ENCODE results near the gene AP3S2. TPM values are rescaled to one million over a fixed set of nuclear protein-coding genes. Genes with fewer than 3 reads are reported as not detected.

AP3S2 gene
- total and polyA plus RNA-seq, 2 of the 8 experiments (the other 6 are each of a cell fraction or from before 2014, with no cell fraction given) = 19.2 to 45.4 TPM

- Histone ChIP-seq H3K27me3 (replicated peaks in 1 of 4; ENCODE audit: control insufficient read depth in 3 of 4, extremely low read depth in 1 of 4, insufficient read depth in 3 of 4, low read length in 3 of 4) (peaks cover 5 to 35% (median 27%) of the 10 kb centered on the region in 4 experiments), H3K27ac (ENCODE audit: low read depth, low read length) (no peak overlapping the region), H2BK15ac (ENCODE audit: low read length) (no peak overlapping the region), H3K4me1 (replicated peaks in 1 of 4; ENCODE audit: control insufficient read depth in 3 of 4, insufficient read depth in 4 of 4, low read length in 3 of 4) (peaks cover 0 to 6% (median 2%) of the 10 kb centered on the region in 4 experiments; a peak in 2 of 7 replicates), H3K56ac (replicated peaks; ENCODE audit: insufficient read length, low read depth, low read length) (no peak overlapping the region), H3K23me2 (ENCODE audit: low read depth, low read length) (peaks cover 2% of the 10 kb centered on the region; the same call in 1 of the 2 replicates), H3K4ac (replicated peaks; ENCODE audit: insufficient read length, low read depth, low read length) (no peak overlapping the region), H2BK5ac (ENCODE audit: low read depth, low read length) (no peak overlapping the region), H3K14ac (ENCODE audit: insufficient read length) (no peak overlapping the region), H2BK20ac (ENCODE audit: low read length) (no peak overlapping the region), H3K18ac (ENCODE audit: extremely low read depth, low read length) (no peak overlapping the region), H3K79me2 (ENCODE audit: control insufficient read depth in 1 of 2, insufficient read depth in 2 of 2, low read length in 2 of 2) (no peaks in the 10 kb centered on the region), H2AK5ac (ENCODE audit: low read depth, low read length) (no peak overlapping the region), H3K9ac (replicated peaks in 1 of 4; ENCODE audit: extremely low read depth in 1 of 4, low read depth in 3 of 4, low read length in 3 of 4) (no peak overlapping the region), H2BK120ac (replicated peaks; ENCODE audit: low read depth, low read length) (no peak overlapping the region), H3K4me2 (ENCODE audit: insufficient read depth in 1 of 2, low read depth in 2 of 2, low read length in 2 of 2) (no peak overlapping the region; a peak in 1 of 4 replicates), H2BK12ac (ENCODE audit: low read depth, low read length) (no peak overlapping the region), H3K4me3 (ENCODE audit: extremely low read depth in 1 of 4, insufficient read depth in 2 of 4, low read depth in 3 of 4, low read length in 4 of 4) (no peak overlapping the region), H2AFZ (ENCODE audit: low read length) (no peak overlapping the region), H3K9me3 (ENCODE audit: insufficient read depth in 2 of 2, low read depth in 1 of 2, low read length in 1 of 2) (peaks cover 0 to 7% of the 10 kb centered on the region in 2 experiments; a peak in 2 of 4 replicates), H3K79me1 (ENCODE audit: low read depth, low read length) (no peaks in the 10 kb centered on the region), H4K20me1 (replicated peaks in 1 of 2; ENCODE audit: control insufficient read depth in 1 of 2, insufficient read depth in 2 of 2, low read length in 2 of 2) (peaks cover 0 to 2% of the 10 kb centered on the region in 2 experiments), H3K36me3 (ENCODE audit: control insufficient read depth in 2 of 4, insufficient read depth in 4 of 4, low read length in 3 of 4) (no peaks in the 10 kb centered on the region), H4K91ac (replicated peaks; ENCODE audit: insufficient read length, low read length) (no peak overlapping the region), H3K23ac (ENCODE audit: insufficient read length) (no peak overlapping the region), H4K8ac (ENCODE audit: extremely low read depth, insufficient read depth, low read length) (no peak overlapping the region), H4K5ac (ENCODE audit: insufficient read length, low read depth, low read length) (no peak overlapping the region)
- TF ChIP-seq YY1 (IDR thresholded peaks at IDR 0.05; ENCODE audit: low read depth, low read length) = no peak
- TF ChIP-seq CHD1 (IDR thresholded peaks at IDR 0.05; ENCODE audit: low read depth, low read length) = no peak
- FAIRE-seq = no peak
- ChIA-PET POLR2A (ENCODE audit: partially characterized antibody) (interaction anchor here (0.9 kb wide), 1 partner anchor 186 kb away, joined by 3 read pairs; no protein-coding TSS in a partner anchor), CTCF (ENCODE audit: partially characterized antibody) (interaction anchor here (0.9 kb wide), 1 partner anchor 9 kb away, joined by 3 read pairs; no protein-coding TSS in a partner anchor)
- 93% methylated on average over 3 of the region's 3 CpGs; no CpG with 5 or more reads in 1 of the 2 experiments for WGBS, 2 experiments (ENCODE audit: extremely low coverage in 1 of 2, insufficient coverage in 1 of 2, insufficient read length in 1 of 2, insufficient replicate concordance in 2 of 2, low coverage in 1 of 2, low lambda C conversion rate in 2 of 2, missing lambda C conversion rate in 1 of 2)
- no peak for DNase-seq (ENCODE audit: low read depth in 1 of 2, low spot score in 2 of 2)
Observed at GRCh38 chr15:89815769-89816168, 78.0 kb downstream of the AP3S2 start.
